Upper lobe of left lung (tissue), 4 donors: ENCODE results near the gene MAP3K10.

ENCODE experiments used
- CTCF ChIP-seq, 6 experiments: fragments of 450-650 bp in 4 of 6; fragments of 200-600 bp in 2 of 6; sonication (generic) in 2 of 6; IDR thresholded peaks; one replicate each; pipeline ENCODE4 v1.5.1; 2016 to 2019; ENCODE audit warnings: antibody characterized with exemption in 6 of 6
- EP300 ChIP-seq, 4 donors: sonication (generic); formaldehyde crosslinking; IDR thresholded peaks; one replicate each; pipeline ENCODE4 v1.5.1; 2017; ENCODE audit warnings: antibody characterized with exemption in 4 of 4, control low read depth in 2 of 4
- POLR2A ChIP-seq, 4 donors: fragments of 450-650 bp; IDR thresholded peaks; one replicate each; pipeline ENCODE4 v1.5.1; 2016 to 2017; ENCODE audit warnings: antibody characterized with exemption in 4 of 4, mild to moderate bottlenecking in 2 of 4
- POLR2AphosphoS5 ChIP-seq, 2 donors: sonication (generic); formaldehyde crosslinking; IDR thresholded peaks; one replicate each; pipeline ENCODE4 v1.5.1; 2017; ENCODE audit warnings: antibody characterized with exemption in 2 of 2

- TF ChIP-seq CTCF (IDR thresholded peaks at IDR 0.05) (no peak), POLR2A (IDR thresholded peaks at IDR 0.05) (no peak), POLR2AphosphoS5 (IDR thresholded peaks at IDR 0.05) (no peak), EP300 (IDR thresholded peaks at IDR 0.05) (no peak)
Observed at GRCh38 chr19:40262422-40262821, 71.2 kb downstream of the MAP3K10 start.
